ENCODE measurements around the gene LYST.

The LYST gene

GRCh38 chr1:235902677-235903542, 36.2 kb upstream of the LYST start:
- Histone ChIP-seq H3K36me3 (ENCODE audit: control insufficient read depth, low read depth, low read length) (no peaks in the 10 kb centered on the region), H3K9me3 (ENCODE audit: control insufficient read depth, low read depth, low read length) (no peaks in the 10 kb centered on the region), H3K4me3 (ENCODE audit: low read length) (no peak overlapping the region), H3K9ac (ENCODE audit: low read length) (no peak overlapping the region), H3K27me3 (ENCODE audit: control insufficient read depth, insufficient read depth, low read length) (no peaks in the 10 kb centered on the region), H3K27ac (ENCODE audit: low read length) (no peak overlapping the region), H3K4me1 (ENCODE audit: control insufficient read depth, low read depth, low read length) (peaks cover 3% of the 10 kb centered on the region)

DNA sequence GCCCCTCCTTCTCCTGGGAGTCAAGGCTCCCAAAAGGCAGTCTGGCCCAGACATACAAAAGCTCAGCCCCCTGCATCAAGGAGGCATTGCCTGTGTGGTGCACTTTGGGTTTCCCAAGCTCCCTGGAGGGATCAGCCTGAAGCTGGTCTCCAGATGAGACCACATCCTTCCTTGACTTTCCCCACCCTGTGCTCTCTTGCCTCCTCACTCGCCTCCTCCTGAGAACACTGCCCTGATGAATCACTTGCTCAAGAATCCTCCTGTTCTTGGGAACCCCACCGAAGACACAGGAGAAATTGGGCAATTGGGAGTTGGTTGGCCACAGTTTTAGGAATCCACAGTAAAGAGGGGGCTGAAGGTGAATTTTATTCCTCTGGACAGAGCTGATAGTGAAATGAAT, 34.8 kb upstream of the LYST start:
- no peak overlapping the region for H3K4me3 ChIP-seq (ENCODE audit: low read length)
- H3K9ac ChIP-seq (ENCODE audit: low read length), result no peak overlapping the region
- H3K27ac ChIP-seq (ENCODE audit: low read length), result no peak overlapping the region
- no peaks in the 10 kb centered on the region for H3K9me3 ChIP-seq (ENCODE audit: control insufficient read depth, low read depth, low read length)
- H3K27me3 ChIP-seq (ENCODE audit: control insufficient read depth, insufficient read depth, low read length), result no peaks in the 10 kb centered on the region
- H3K36me3 ChIP-seq (ENCODE audit: control insufficient read depth, low read depth, low read length), result no peaks in the 10 kb centered on the region
- H3K4me1 ChIP-seq (ENCODE audit: control insufficient read depth, low read depth, low read length), result peaks cover 3% of the 10 kb centered on the region

GRCh38 chr1:235898126-235898525, 31.4 kb upstream of the LYST start:
- H3K4me3 ChIP-seq (ENCODE audit: low read length), result no peak overlapping the region
- no peaks in the 10 kb centered on the region for H3K9me3 ChIP-seq (ENCODE audit: control insufficient read depth, low read depth, low read length)
- H3K27me3 ChIP-seq (ENCODE audit: control insufficient read depth, insufficient read depth, low read length), result no peaks in the 10 kb centered on the region
- H3K36me3 ChIP-seq (ENCODE audit: control insufficient read depth, low read depth, low read length), result no peaks in the 10 kb centered on the region
- H3K4me1 ChIP-seq (ENCODE audit: control insufficient read depth, low read depth, low read length), result peaks cover 3% of the 10 kb centered on the region
- H3K27ac ChIP-seq (ENCODE audit: low read length), result no peak overlapping the region
- no peak overlapping the region for H3K9ac ChIP-seq (ENCODE audit: low read length)

- Histone ChIP-seq H3K27me3 (ENCODE audit: control insufficient read depth, insufficient read depth, low read length) (no peaks in the 10 kb centered on the region), H3K36me3 (ENCODE audit: control insufficient read depth, low read depth, low read length) (no peaks in the 10 kb centered on the region), H3K4me3 (ENCODE audit: low read length) (no peak overlapping the region), H3K9ac (ENCODE audit: low read length) (no peak overlapping the region), H3K4me1 (ENCODE audit: control insufficient read depth, low read depth, low read length) (peaks cover 3% of the 10 kb centered on the region), H3K9me3 (ENCODE audit: control insufficient read depth, low read depth, low read length) (no peaks in the 10 kb centered on the region), H3K27ac (ENCODE audit: low read length) (no peak overlapping the region)
Observed at GRCh38 chr1:235893840-235894239, 27.1 kb upstream of the LYST start.

GRCh38 chr1:235892734-235893413, 26.2 kb upstream of the LYST start:
- no peaks in the 10 kb centered on the region for H3K9me3 ChIP-seq (ENCODE audit: control insufficient read depth, low read depth, low read length)
- H3K4me1 ChIP-seq (ENCODE audit: control insufficient read depth, low read depth, low read length), result no peaks in the 10 kb centered on the region
- no peak overlapping the region for H3K4me3 ChIP-seq (ENCODE audit: low read length)
- no peaks in the 10 kb centered on the region for H3K27me3 ChIP-seq (ENCODE audit: control insufficient read depth, insufficient read depth, low read length)
- H3K9ac ChIP-seq (ENCODE audit: low read length), result no peak overlapping the region
- no peaks in the 10 kb centered on the region for H3K36me3 ChIP-seq (ENCODE audit: control insufficient read depth, low read depth, low read length)
- no peak overlapping the region for H3K27ac ChIP-seq (ENCODE audit: low read length)

DNA sequence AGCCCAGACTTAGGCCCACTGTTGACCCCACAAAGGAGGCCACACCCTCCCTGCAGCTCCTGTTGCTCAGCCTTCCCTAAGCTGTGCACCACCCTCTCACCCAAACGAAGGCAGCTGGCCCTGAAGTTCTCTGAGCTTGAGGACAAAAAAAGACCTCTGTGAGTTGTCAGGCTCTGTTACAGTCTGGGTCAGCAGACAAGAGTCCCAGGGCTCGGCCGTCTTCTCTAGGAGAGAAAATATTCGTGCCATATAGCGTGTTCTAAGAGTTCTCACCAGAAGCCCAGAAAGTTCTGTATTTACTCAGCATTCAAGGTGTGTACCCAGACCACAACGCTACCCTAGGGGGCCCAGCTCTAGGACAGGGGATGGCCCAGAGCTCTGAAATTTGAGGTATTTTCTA, 25.5 kb upstream of the LYST start:
- Histone ChIP-seq H3K9ac (ENCODE audit: low read length) (no peak overlapping the region), H3K27me3 (ENCODE audit: control insufficient read depth, insufficient read depth, low read length) (no peaks in the 10 kb centered on the region), H3K4me3 (ENCODE audit: low read length) (no peak overlapping the region), H3K27ac (ENCODE audit: low read length) (no peak overlapping the region), H3K9me3 (ENCODE audit: control insufficient read depth, low read depth, low read length) (no peaks in the 10 kb centered on the region), H3K4me1 (ENCODE audit: control insufficient read depth, low read depth, low read length) (no peaks in the 10 kb centered on the region), H3K36me3 (ENCODE audit: control insufficient read depth, low read depth, low read length) (no peaks in the 10 kb centered on the region)

DNA sequence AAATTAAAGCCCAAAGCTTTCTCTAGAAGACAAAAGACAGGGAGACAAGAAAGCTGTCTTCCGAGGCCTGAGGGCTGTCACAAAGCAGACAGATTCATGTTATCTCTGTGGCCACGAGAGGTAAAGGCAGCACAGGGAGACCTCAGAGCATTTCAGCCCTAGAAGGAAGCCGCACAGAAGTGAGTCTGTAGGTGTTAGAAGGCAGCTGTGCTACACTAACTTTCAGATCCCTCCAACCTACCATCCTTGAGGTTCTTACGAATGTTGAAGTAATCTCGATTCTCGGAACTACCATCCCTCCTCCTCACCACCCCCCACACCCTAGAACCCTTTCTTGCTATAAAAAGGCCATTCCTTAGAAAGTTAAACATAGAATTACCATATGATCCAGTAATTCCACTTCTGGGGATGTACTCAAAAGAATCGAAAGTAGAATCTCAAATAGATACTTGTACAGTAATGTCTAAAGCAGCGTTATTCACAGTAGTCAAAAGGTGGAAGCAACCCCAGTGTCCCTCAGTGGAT, 21.5 kb upstream of the LYST start:
- Histone ChIP-seq H3K27me3 (ENCODE audit: control insufficient read depth, insufficient read depth, low read length) (no peaks in the 10 kb centered on the region), H3K4me3 (ENCODE audit: low read length) (no peak overlapping the region), H3K9ac (ENCODE audit: low read length) (no peak overlapping the region), H3K4me1 (ENCODE audit: control insufficient read depth, low read depth, low read length) (no peaks in the 10 kb centered on the region), H3K36me3 (ENCODE audit: control insufficient read depth, low read depth, low read length) (no peaks in the 10 kb centered on the region), H3K9me3 (ENCODE audit: control insufficient read depth, low read depth, low read length) (no peaks in the 10 kb centered on the region), H3K27ac (ENCODE audit: low read length) (no peak overlapping the region)

DNA sequence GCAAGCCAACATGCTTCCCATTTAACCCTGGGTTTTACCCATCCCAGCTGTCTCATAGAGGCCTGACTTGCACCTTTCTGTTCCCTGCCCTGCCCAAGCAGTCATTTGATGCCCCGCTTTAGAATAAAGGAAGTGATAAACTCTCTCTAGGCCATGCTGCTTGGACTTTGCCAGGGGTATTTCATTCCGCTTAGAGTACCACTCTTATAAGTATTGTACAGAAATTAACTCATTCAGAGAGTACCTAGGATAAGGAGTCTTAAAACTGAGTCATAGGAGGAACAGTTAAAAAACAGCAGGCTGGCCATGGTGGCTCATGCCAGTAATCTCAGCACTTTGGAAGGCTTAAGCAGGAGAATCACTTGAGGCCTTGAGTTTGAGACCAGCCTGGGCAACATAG, 21.0 kb upstream of the LYST start:
- Histone ChIP-seq H3K9me3 (ENCODE audit: control insufficient read depth, low read depth, low read length) (no peaks in the 10 kb centered on the region), H3K9ac (ENCODE audit: low read length) (no peak overlapping the region), H3K27me3 (ENCODE audit: control insufficient read depth, insufficient read depth, low read length) (no peaks in the 10 kb centered on the region), H3K27ac (ENCODE audit: low read length) (no peak overlapping the region), H3K4me1 (ENCODE audit: control insufficient read depth, low read depth, low read length) (no peaks in the 10 kb centered on the region), H3K4me3 (ENCODE audit: low read length) (no peak overlapping the region), H3K36me3 (ENCODE audit: control insufficient read depth, low read depth, low read length) (no peaks in the 10 kb centered on the region)

DNA sequence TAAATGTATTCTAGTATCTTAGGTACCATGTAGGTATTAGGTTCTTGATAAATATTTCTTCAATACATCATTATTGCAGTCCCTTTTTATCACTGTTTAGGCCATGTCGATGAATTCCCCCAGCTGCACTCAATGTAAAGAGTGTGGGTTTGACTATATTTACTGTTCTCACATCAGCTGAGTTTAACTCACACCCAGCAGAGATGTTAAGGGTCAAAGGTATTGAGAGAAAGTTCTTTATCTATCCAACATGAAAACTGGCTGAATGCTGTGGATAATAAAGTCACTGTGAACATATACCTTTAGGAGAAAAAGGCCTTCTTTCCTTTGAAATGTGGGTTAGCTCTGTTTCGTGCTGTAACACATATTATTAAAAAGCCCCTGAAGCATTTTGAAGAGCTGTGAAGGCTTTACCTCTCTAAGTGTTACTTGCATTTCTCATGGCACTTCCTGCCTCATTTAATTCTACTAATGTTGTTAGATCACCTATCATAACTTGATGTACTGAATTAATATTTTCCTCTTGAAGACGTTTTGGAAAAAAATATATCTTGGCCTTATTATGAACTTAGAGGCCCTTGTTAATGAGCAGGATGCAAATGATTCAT, 19.1 kb upstream of the LYST start:
- Histone ChIP-seq H3K9ac (ENCODE audit: low read length) (no peak overlapping the region), H3K36me3 (ENCODE audit: control insufficient read depth, low read depth, low read length) (no peaks in the 10 kb centered on the region), H3K27ac (ENCODE audit: low read length) (no peak overlapping the region), H3K4me1 (ENCODE audit: control insufficient read depth, low read depth, low read length) (no peaks in the 10 kb centered on the region), H3K4me3 (ENCODE audit: low read length) (no peak overlapping the region), H3K9me3 (ENCODE audit: control insufficient read depth, low read depth, low read length) (no peaks in the 10 kb centered on the region), H3K27me3 (ENCODE audit: control insufficient read depth, insufficient read depth, low read length) (no peaks in the 10 kb centered on the region)

DNA sequence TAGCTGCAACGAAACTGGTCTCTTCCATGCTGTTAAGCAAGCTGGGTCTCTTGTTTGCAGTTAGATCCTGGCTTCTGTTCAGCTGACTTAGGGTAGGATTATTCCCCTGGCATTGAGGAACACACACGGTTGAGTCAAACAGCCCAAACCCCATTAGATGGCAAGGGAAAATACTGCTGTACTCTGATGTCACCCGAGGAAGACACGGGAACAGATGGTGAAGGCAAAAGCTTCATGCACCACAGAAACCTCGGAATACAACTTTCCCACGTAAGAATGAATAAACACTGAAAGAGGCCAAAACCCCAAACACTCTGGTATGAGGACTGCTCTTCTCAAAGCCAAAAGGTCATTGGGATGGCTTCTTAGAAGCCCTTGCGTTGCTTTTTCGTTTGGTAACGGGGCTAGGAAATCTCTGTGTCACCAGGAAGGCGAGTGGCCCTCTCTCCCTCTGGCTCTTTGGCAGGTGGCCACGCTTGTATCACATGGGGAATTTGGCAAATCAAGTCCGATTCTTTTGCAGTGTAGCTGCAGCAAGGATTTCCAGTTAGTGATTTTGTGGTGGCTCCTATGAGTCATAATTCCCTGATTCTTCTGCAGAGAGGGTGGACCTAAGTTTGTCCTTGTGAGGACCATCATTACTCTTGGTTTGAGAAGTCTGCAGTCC, 16.7 kb upstream of the LYST start:
- Histone ChIP-seq H3K27me3 (ENCODE audit: control insufficient read depth, insufficient read depth, low read length) (no peaks in the 10 kb centered on the region), H3K9ac (ENCODE audit: low read length) (no peak overlapping the region), H3K4me3 (ENCODE audit: low read length) (no peak overlapping the region), H3K4me1 (ENCODE audit: control insufficient read depth, low read depth, low read length) (no peaks in the 10 kb centered on the region), H3K9me3 (ENCODE audit: control insufficient read depth, low read depth, low read length) (no peaks in the 10 kb centered on the region), H3K36me3 (ENCODE audit: control insufficient read depth, low read depth, low read length) (no peaks in the 10 kb centered on the region), H3K27ac (ENCODE audit: low read length) (no peak overlapping the region)

GRCh38 chr1:235882816-235883215, 16.1 kb upstream of the LYST start:
- no peaks in the 10 kb centered on the region for H3K36me3 ChIP-seq (ENCODE audit: control insufficient read depth, low read depth, low read length)
- no peak overlapping the region for H3K4me3 ChIP-seq (ENCODE audit: low read length)
- H3K4me1 ChIP-seq (ENCODE audit: control insufficient read depth, low read depth, low read length), result no peaks in the 10 kb centered on the region

More at GRCh38 chr1:235882816-235883215, 16.1 kb upstream of the LYST start:
- Histone ChIP-seq H3K9me3 (ENCODE audit: control insufficient read depth, low read depth, low read length) (no peaks in the 10 kb centered on the region), H3K27ac (ENCODE audit: low read length) (no peak overlapping the region), H3K9ac (ENCODE audit: low read length) (no peak overlapping the region), H3K27me3 (ENCODE audit: control insufficient read depth, insufficient read depth, low read length) (no peaks in the 10 kb centered on the region)

Measured in iPS-18a (cell line).